GM12865 (cell line): Measurements from ENCODE around the gene VMP1.
"Not testable (repeated sequence)": the region's sequence is repeated elsewhere in the genome, so short reads cannot be mapped to it uniquely, and the experiment has no call there.

Experiments
- DNase-seq: peaks from one replicate; pipeline ENCODE4 v3.0.0; 2010; ENCODE audit warnings: low read depth
- H3K4me3 ChIP-seq: 2 replicates; pipeline ENCODE4 v1.5.1; 2011; ENCODE audit warnings: mild to moderate bottlenecking, low read depth, low read length, control low read depth
- CTCF ChIP-seq: IDR thresholded peaks from 2 replicates; pipeline ENCODE4 v1.5.1; 2011; ENCODE audit warnings: low read length, control low read depth, low read depth, inconsistent platforms; ENCODE audit not compliant: insufficient read depth; ENCODE audit errors: missing control alignments

Gene VMP1

GRCh38 chr17:59802160-59802559, 94.7 kb downstream of the VMP1 start:
- TF ChIP-seq CTCF: no peak
- DNase-seq: no peak

GRCh38 chr17:59804901-59805465, 97.5 kb downstream of the VMP1 start:
- TF ChIP-seq CTCF: no peak
- DNase-seq: no peak
- peak overlapping the region; percentile 55 for H3K4me3 ChIP-seq

More at GRCh38 chr17:59802160-59802559, 94.7 kb downstream of the VMP1 start:
- H3K4me3 ChIP-seq: no peak overlapping the region

DNA sequence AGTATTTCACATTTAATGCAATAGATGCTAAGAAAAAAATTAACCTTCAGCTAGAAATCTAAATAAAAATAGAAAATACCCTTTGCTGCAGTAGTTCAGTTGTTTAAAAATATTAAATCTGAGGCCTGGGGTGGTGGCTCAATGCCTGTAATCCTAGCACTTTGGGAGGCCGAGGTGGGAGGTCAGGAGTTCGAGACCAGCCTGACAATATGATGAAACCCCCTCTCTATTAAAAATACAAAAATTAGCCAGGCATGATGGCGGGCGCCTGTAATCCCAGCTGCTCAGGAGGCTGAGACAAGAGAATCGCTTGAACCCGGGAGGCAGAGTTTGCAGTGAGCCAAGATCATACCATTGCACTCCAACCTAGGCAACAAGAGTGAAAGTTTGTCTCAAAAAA, 98.9 kb downstream of the VMP1 start:
- H3K4me3 ChIP-seq, DNase-seq: not testable (repeated sequence)

- TF ChIP-seq CTCF: no peak
- no peak overlapping the region for H3K4me3 ChIP-seq
- DNase-seq: no peak
Observed at GRCh38 chr17:59807892-59808509, 100.5 kb downstream of the VMP1 start.

DNA sequence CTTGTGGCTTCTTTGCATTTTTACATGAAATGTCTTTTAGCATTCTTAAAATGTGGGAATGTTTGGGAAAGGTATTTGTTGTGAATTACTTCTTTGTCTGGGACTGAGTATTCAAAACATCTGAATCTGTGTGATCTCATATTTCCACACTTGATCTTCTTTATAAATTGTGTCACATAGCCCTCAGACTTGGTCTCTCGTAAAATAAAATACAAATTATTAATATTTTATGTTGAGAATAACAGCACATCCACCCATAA, 103.4 kb downstream of the VMP1 start:
- DNase-seq: no peak
- no peak for TF ChIP-seq CTCF
- H3K4me3 ChIP-seq: no peak overlapping the region

- H3K4me3 ChIP-seq: no peak overlapping the region
Observed at GRCh38 chr17:59811209-59811608, 103.8 kb downstream of the VMP1 start.

GRCh38 chr17:59812139-59812538, 104.7 kb downstream of the VMP1 start:
- no peak for TF ChIP-seq CTCF
- DNase-seq: peak; percentile 17

More at GRCh38 chr17:59811209-59811608, 103.8 kb downstream of the VMP1 start:
- DNase-seq: no peak
- no peak for TF ChIP-seq CTCF

DNA sequence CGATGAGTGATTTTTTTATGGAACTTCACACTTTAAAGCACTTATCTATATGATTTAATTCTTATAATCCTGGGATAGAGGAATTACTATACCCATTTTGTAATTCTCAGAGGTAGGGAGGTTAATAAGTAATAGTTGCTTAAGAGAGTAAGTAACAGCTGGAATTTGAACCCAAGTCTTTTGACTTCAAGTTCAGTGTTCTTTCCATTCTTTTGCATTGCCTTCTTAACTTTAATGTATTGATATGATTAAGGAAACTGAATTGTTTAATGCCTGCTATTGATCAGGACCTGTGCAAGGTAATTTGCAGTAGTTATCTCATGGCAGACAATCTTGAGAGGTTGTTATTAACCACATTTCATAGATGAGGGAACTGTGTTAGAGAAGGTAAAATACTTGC, 106.8 kb downstream of the VMP1 start:
- no peak for TF ChIP-seq CTCF
- H3K4me3 ChIP-seq: no peak overlapping the region
- no peak for DNase-seq

More at GRCh38 chr17:59812139-59812538, 104.7 kb downstream of the VMP1 start:
- H3K4me3 ChIP-seq: no peak overlapping the region
